ENCODE data around the gene ITPKA.

DNA sequence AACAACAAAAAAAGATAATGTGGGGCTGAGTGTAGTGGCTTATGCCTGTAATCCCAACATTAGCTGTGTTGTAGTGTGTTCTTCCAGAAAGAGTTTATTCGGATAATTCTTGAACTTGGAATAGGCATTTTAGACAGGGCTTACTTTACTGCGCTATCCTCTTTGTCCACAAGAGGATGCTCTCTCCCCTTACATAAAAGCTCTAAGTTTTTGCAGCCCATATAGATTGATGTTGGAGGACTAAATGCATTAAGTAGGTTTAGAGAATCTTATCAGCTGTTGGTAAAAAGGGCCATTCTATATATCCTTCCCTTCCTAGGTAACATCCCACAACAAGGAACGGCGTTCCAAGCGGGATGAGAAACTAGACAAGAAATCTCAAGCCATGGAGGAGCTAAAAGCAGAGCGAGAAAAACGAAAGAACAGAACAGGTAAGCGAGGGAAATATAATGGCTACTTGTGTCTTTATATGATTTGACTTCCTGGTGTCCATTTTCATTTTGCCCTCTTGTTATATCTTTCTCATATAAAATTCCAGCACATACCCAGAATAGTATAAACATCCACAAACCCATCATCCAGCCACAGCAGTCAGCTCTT is 27.8 kb upstream of the ITPKA start:
- TF ChIP-seq, protein P1, sequence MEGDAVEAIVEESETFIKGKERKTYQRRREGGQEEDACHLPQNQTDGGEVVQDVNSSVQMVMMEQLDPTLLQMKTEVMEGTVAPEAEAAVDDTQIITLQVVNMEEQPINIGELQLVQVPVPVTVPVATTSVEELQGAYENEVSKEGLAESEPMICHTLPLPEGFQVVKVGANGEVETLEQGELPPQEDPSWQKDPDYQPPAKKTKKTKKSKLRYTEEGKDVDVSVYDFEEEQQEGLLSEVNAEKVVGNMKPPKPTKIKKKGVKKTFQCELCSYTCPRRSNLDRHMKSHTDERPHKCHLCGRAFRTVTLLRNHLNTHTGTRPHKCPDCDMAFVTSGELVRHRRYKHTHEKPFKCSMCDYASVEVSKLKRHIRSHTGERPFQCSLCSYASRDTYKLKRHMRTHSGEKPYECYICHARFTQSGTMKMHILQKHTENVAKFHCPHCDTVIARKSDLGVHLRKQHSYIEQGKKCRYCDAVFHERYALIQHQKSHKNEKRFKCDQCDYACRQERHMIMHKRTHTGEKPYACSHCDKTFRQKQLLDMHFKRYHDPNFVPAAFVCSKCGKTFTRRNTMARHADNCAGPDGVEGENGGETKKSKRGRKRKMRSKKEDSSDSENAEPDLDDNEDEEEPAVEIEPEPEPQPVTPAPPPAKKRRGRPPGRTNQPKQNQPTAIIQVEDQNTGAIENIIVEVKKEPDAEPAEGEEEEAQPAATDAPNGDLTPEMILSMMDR (IDR thresholded peaks at IDR 0.05), result peak; percentile 80
- no peak for TF ChIP-seq CHD2 (IDR thresholded peaks at IDR 0.05; ENCODE audit: low read length, partially characterized antibody)
- TF ChIP-seq, protein P2, sequence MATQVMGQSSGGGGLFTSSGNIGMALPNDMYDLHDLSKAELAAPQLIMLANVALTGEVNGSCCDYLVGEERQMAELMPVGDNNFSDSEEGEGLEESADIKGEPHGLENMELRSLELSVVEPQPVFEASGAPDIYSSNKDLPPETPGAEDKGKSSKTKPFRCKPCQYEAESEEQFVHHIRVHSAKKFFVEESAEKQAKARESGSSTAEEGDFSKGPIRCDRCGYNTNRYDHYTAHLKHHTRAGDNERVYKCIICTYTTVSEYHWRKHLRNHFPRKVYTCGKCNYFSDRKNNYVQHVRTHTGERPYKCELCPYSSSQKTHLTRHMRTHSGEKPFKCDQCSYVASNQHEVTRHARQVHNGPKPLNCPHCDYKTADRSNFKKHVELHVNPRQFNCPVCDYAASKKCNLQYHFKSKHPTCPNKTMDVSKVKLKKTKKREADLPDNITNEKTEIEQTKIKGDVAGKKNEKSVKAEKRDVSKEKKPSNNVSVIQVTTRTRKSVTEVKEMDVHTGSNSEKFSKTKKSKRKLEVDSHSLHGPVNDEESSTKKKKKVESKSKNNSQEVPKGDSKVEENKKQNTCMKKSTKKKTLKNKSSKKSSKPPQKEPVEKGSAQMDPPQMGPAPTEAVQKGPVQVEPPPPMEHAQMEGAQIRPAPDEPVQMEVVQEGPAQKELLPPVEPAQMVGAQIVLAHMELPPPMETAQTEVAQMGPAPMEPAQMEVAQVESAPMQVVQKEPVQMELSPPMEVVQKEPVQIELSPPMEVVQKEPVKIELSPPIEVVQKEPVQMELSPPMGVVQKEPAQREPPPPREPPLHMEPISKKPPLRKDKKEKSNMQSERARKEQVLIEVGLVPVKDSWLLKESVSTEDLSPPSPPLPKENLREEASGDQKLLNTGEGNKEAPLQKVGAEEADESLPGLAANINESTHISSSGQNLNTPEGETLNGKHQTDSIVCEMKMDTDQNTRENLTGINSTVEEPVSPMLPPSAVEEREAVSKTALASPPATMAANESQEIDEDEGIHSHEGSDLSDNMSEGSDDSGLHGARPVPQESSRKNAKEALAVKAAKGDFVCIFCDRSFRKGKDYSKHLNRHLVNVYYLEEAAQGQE (IDR thresholded peaks at IDR 0.05), result no peak
- peak; percentile 76 to 83 for TF ChIP-seq RAD21 (conservative IDR thresholded peaks at IDR 0.05 in 1 of 2, IDR thresholded peaks at IDR 0.05 in 1 of 2)
- TF ChIP-seq, protein P3, sequence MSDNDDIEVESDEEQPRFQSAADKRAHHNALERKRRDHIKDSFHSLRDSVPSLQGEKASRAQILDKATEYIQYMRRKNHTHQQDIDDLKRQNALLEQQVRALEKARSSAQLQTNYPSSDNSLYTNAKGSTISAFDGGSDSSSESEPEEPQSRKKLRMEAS (IDR thresholded peaks at IDR 0.05), result no peak
- TF ChIP-seq, protein P4, sequence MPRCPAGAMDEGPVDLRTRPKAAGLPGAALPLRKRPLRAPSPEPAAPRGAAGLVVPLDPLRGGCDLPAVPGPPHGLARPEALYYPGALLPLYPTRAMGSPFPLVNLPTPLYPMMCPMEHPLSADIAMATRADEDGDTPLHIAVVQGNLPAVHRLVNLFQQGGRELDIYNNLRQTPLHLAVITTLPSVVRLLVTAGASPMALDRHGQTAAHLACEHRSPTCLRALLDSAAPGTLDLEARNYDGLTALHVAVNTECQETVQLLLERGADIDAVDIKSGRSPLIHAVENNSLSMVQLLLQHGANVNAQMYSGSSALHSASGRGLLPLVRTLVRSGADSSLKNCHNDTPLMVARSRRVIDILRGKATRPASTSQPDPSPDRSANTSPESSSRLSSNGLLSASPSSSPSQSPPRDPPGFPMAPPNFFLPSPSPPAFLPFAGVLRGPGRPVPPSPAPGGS (IDR thresholded peaks at IDR 0.05), result no peak
- TF ChIP-seq, protein P5, sequence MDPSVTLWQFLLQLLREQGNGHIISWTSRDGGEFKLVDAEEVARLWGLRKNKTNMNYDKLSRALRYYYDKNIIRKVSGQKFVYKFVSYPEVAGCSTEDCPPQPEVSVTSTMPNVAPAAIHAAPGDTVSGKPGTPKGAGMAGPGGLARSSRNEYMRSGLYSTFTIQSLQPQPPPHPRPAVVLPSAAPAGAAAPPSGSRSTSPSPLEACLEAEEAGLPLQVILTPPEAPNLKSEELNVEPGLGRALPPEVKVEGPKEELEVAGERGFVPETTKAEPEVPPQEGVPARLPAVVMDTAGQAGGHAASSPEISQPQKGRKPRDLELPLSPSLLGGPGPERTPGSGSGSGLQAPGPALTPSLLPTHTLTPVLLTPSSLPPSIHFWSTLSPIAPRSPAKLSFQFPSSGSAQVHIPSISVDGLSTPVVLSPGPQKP (IDR thresholded peaks at IDR 0.05; ENCODE audit: low read depth, low read length), result no peak
- TF ChIP-seq POLR2A (IDR thresholded peaks at IDR 0.05; ENCODE audit: low read length), result no peak
- TF ChIP-seq, protein P6, sequence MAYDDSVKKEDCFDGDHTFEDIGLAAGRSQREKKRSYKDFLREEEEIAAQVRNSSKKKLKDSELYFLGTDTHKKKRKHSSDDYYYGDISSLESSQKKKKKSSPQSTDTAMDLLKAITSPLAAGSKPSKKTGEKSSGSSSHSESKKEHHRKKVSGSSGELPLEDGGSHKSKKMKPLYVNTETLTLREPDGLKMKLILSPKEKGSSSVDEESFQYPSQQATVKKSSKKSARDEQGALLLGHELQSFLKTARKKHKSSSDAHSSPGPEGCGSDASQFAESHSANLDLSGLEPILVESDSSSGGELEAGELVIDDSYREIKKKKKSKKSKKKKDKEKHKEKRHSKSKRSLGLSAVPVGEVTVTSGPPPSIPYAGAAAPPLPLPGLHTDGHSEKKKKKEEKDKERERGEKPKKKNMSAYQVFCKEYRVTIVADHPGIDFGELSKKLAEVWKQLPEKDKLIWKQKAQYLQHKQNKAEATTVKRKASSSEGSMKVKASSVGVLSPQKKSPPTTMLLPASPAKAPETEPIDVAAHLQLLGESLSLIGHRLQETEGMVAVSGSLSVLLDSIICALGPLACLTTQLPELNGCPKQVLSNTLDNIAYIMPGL (CRISPR knock-in tag; IDR thresholded peaks at IDR 0.05; ENCODE audit: borderline replicate concordance), result no peak
- no peak for TF ChIP-seq EP300 (IDR thresholded peaks at IDR 0.05)
- no peak for TF ChIP-seq MYC (IDR thresholded peaks at IDR 0.05; ENCODE audit: borderline replicate concordance, low read length)
